ENCODE results near the gene C4B.
"Not testable (repeated sequence)": the region's sequence is repeated elsewhere in the genome, so short reads cannot be mapped to it uniquely, and the experiment has no call there.

DNA sequence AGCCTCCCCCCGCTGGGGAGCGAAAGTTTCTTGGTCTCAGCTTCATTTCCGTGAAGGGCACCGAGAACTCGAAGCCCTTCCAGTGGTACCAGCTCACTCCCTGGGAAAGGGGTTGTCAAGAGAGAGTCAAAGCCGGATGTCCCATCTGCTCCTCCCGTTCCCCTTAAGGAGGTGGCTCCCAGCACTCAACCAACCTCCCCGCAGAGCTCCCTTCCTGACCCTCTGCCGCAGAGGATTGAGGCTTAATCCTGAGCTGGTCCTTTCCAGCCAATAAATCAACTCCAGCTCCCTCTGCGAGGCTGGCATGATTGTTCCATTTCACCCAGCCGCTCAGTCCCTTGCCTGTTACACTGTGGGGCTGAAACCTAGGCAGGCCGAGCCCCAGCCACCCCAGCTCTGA, 6.0 kb upstream of the C4B start:
- TF ChIP-seq, protein P1, sequence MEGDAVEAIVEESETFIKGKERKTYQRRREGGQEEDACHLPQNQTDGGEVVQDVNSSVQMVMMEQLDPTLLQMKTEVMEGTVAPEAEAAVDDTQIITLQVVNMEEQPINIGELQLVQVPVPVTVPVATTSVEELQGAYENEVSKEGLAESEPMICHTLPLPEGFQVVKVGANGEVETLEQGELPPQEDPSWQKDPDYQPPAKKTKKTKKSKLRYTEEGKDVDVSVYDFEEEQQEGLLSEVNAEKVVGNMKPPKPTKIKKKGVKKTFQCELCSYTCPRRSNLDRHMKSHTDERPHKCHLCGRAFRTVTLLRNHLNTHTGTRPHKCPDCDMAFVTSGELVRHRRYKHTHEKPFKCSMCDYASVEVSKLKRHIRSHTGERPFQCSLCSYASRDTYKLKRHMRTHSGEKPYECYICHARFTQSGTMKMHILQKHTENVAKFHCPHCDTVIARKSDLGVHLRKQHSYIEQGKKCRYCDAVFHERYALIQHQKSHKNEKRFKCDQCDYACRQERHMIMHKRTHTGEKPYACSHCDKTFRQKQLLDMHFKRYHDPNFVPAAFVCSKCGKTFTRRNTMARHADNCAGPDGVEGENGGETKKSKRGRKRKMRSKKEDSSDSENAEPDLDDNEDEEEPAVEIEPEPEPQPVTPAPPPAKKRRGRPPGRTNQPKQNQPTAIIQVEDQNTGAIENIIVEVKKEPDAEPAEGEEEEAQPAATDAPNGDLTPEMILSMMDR (IDR thresholded peaks at IDR 0.05) = not testable (repeated sequence)
- not testable (repeated sequence) for TF ChIP-seq POLR2A (IDR thresholded peaks at IDR 0.05)
